Transverse colon (tissue), 4 donors: Measurements from ENCODE around the gene TEK. TPM values are rescaled to one million over a fixed set of nuclear protein-coding genes. Genes with fewer than 3 reads are reported as not detected.

Experiments
- DNase-seq: peaks from one replicate; pipeline ENCODE4 v3.0.0-alpha.2; 2019
- H3K27ac ChIP-seq, 4 donors: fragments of 200-600 bp; sonication (generic); 2 replicates each; pipeline ENCODE4 v1.5.1; 2016 to 2018; ENCODE audit warnings: inconsistent platforms in 4 of 4
- H3K27me3 ChIP-seq: fragments of 200-600 bp; sonication (generic); 2 replicates; pipeline ENCODE4 v1.5.1; 2017; ENCODE audit warnings: inconsistent platforms
- H3K36me3 ChIP-seq, 4 donors: fragments of 200-600 bp; sonication (generic); 2 replicates each; pipeline ENCODE4 v1.5.1; 2017 to 2019; ENCODE audit warnings: inconsistent platforms in 4 of 4
- H3K4me1 ChIP-seq, 4 donors: fragments of 200-600 bp; sonication (generic); 2 replicates each; pipeline ENCODE4 v1.5.1; 2017 to 2020; ENCODE audit warnings: inconsistent platforms in 4 of 4
- H3K4me3 ChIP-seq, 4 donors: fragments of 200-600 bp; sonication (generic); 1 replicate in 1 of 4; 2 replicates in 3 of 4; pipeline versions ENCODE4 v1.5.1 to v1.6.1; 2017 to 2019; ENCODE audit warnings: inconsistent platforms in 4 of 4
- H3K9me3 ChIP-seq, 2 donors: fragments of 200-600 bp; sonication (generic); 2 replicates each; pipeline ENCODE4 v1.5.1; 2017 to 2019; ENCODE audit warnings: inconsistent platforms in 2 of 2
- EP300 ChIP-seq: sonication (generic); formaldehyde crosslinking; IDR thresholded peaks from one replicate; pipeline ENCODE4 v1.6.1; 2017; ENCODE audit warnings: antibody characterized with exemption, low read depth
- POLR2A ChIP-seq: fragments of 450-650 bp; IDR thresholded peaks from one replicate; pipeline ENCODE4 v1.6.1; 2016; ENCODE audit warnings: antibody characterized with exemption, mild to moderate bottlenecking, moderate library complexity
- POLR2AphosphoS5 ChIP-seq, 3 donors: sonication (generic); formaldehyde crosslinking; IDR thresholded peaks; one replicate each; pipeline ENCODE4 v1.6.1; 2016; ENCODE audit warnings: antibody characterized with exemption in 3 of 3
- WGBS, 2 donors: methylation state at CpG; one replicate each; pipeline ENCODE4 v1.1.5; 2018; ENCODE audit warnings: low coverage in 1 of 2; 5-methylcytosine and 5-hydroxymethylcytosine counted together
- in situ Hi-C, 4 donors: fragments of 200-750 bp; cut with MboI; loops; one replicate each; pipeline versions ENCODE4 v1.15.0 to v1.15.1; 2017; ENCODE audit warnings: low sequenced_read_pairs in 3 of 4, low pct_ligation_motif_present in 1 of 4, low pct_unique_long_range_greater_than_20kb in 1 of 4
- intact Hi-C: fragments of 100-400 bp; cut with DNase I; formaldehyde crosslinking; loops from one replicate; pipeline ENCODE4 v1.15.1; 2023; ENCODE audit warnings: low total_unique reads
- total RNA-seq, 4 donors: library from RNA; depleted of rRNA; stranded (reverse); fragments of >200 nt; gene quantifications; one replicate each; pipeline ENCODE4 v1.1.0, GENCODE V29; 2016
- TF ChIP-seq, protein P1 (sequence below), 5 experiments: fragments of 200-600 bp in 3 of 5; fragments of 450-650 bp in 2 of 5; sonication (generic) in 3 of 5; IDR thresholded peaks; 1 replicate in 2 of 5; 2 replicates in 3 of 5; pipeline ENCODE4 v1.5.1; 2016 to 2017; ENCODE audit warnings: antibody characterized with exemption in 5 of 5, inconsistent platforms in 3 of 5, mild to moderate bottlenecking in 2 of 5, moderate library complexity in 1 of 5

Gene TEK
- total RNA-seq, 4 donors from 2014 or later, result 1.5 to 4.0 (median 3.0) TPM

DNA sequence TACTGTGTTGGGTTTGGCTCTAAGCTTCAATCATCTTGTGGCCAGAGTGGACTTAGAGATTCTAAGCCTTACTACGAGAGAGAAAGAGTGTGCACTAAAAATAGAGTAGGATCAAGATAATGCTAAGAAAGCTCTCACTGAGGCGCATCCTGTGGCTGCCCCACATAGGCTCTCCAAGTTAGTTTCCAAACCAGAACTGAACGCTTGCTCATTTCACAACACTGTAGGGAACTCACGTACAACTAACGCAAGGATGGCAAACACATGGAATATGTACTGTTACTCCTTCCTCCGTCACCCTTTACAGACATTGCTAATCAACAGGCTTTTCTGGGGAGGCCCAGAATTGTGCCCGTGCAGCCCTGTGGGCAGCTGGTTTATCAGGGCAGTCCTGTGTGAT is 97.0 kb downstream of the TEK start:
- Histone ChIP-seq H3K4me3 (no peak overlapping the region), H3K36me3 (no peaks in the 10 kb centered on the region), H3K27ac (no peak overlapping the region), H3K27me3 (no peaks in the 10 kb centered on the region), H3K9me3 (no peaks in the 10 kb centered on the region), H3K4me1 (no peaks in the 10 kb centered on the region)
- TF ChIP-seq EP300 (no peak), POLR2A (no peak), POLR2AphosphoS5 (IDR thresholded peaks at IDR 0.05) (no peak)
- TF ChIP-seq, protein P1, sequence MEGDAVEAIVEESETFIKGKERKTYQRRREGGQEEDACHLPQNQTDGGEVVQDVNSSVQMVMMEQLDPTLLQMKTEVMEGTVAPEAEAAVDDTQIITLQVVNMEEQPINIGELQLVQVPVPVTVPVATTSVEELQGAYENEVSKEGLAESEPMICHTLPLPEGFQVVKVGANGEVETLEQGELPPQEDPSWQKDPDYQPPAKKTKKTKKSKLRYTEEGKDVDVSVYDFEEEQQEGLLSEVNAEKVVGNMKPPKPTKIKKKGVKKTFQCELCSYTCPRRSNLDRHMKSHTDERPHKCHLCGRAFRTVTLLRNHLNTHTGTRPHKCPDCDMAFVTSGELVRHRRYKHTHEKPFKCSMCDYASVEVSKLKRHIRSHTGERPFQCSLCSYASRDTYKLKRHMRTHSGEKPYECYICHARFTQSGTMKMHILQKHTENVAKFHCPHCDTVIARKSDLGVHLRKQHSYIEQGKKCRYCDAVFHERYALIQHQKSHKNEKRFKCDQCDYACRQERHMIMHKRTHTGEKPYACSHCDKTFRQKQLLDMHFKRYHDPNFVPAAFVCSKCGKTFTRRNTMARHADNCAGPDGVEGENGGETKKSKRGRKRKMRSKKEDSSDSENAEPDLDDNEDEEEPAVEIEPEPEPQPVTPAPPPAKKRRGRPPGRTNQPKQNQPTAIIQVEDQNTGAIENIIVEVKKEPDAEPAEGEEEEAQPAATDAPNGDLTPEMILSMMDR (IDR thresholded peaks at IDR 0.05), result no peak
- in situ Hi-C loops (no loop called here), intact Hi-C loops (no loop called here)
- DNase-seq, result no peak
- 87 to 93% methylated on average over 6 to 7 of the region's 7 CpGs for WGBS, 2 donors

DNA sequence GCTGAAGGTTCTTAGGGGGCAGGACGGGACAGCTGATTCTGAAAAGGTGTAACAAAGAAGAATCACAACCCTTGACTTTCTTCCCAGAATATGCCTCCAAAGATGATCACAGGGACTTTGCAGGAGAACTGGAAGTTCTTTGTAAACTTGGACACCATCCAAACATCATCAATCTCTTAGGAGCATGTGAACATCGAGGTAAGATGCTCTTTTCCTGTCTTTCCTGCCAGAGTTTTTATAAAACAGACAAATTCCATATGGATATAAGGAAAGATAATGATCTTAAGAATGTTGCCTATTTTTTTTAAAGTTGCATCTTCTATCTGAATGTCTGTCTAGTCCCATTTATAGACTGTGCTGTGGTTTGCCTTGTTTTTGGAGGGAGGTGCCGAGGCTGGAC is 100.0 kb downstream of the TEK start:
- intact Hi-C loops (no loop called here), in situ Hi-C loops (no loop called here)
- Histone ChIP-seq H3K4me1 (no peaks in the 10 kb centered on the region), H3K4me3 (no peak overlapping the region), H3K9me3 (no peaks in the 10 kb centered on the region), H3K27ac (no peak overlapping the region), H3K27me3 (no peaks in the 10 kb centered on the region), H3K36me3 (no peaks in the 10 kb centered on the region)
- no peak for DNase-seq
- 51 to 58% methylated on average over 3 of the region's 3 CpGs for WGBS, 2 donors
- TF ChIP-seq, protein P1 (IDR thresholded peaks at IDR 0.05), result no peak
- peak in 1 of 3 donors; percentile 28 for TF ChIP-seq POLR2AphosphoS5 (IDR thresholded peaks at IDR 0.05)
- TF ChIP-seq POLR2A, result no peak
- TF ChIP-seq EP300, result no peak

DNA sequence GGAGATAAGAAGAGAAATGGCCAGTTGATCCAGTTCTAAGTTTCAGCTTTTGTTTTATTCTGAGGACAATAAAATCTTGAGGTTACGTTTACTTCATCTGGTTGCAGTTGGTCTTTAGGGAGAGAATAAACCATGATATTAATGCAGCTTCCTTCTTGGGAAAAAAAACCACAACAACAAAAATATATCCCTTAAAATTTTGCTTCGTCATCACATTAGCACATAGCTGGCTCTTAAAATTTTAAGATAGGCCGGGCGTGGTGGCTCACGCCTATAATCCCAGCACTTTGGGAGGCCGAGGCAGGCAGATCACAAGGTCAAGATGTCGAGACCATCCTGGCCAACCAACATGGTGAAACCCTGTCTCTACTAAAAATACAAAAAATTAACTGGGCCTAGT is 101.6 kb downstream of the TEK start:
- Histone ChIP-seq H3K27ac (no peak overlapping the region), H3K4me1 (no peaks in the 10 kb centered on the region), H3K4me3 (no peak overlapping the region), H3K27me3 (no peaks in the 10 kb centered on the region), H3K36me3 (no peaks in the 10 kb centered on the region), H3K9me3 (no peaks in the 10 kb centered on the region)
- DNase-seq, result no peak
- in situ Hi-C loops (no loop called here), intact Hi-C loops (no loop called here)
- 88 to 93% methylated on average over 6 to 7 of the region's 7 CpGs for WGBS, 2 donors
- TF ChIP-seq EP300, result no peak
- TF ChIP-seq, protein P1 (IDR thresholded peaks at IDR 0.05), result no peak
- no peak for TF ChIP-seq POLR2AphosphoS5 (IDR thresholded peaks at IDR 0.05)
- no peak for TF ChIP-seq POLR2A

DNA sequence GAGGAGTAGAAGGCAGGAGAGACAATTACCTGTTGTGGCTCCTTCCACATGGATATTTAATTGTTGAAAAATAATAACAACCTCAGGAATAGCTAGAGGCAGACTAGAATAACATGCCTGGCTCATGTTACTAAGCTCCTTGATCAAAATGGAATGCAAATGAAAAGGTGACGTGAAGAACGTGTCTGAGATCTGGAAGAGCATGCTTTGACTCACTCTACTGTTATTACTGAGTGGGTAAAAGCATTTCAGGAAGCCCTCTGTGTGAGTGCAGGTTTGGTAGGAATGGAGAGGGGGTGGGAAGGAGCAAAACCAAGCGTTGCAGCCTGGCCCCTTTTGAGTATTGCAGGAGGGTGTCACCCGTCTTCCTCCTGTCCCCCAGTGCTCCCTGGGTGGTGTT is 103.2 kb downstream of the TEK start:
- Histone ChIP-seq H3K36me3 (no peaks in the 10 kb centered on the region), H3K4me1 (no peaks in the 10 kb centered on the region), H3K27me3 (no peaks in the 10 kb centered on the region), H3K9me3 (no peaks in the 10 kb centered on the region), H3K4me3 (no peak overlapping the region), H3K27ac (no peak overlapping the region)
- 69 to 71% methylated on average over 3 to 4 of the region's 4 CpGs for WGBS, 2 donors
- intact Hi-C loops, result no loop called here
- in situ Hi-C loops, result no loop called here
- no peak for DNase-seq
- TF ChIP-seq POLR2AphosphoS5 (IDR thresholded peaks at IDR 0.05) (no peak), EP300 (no peak), POLR2A (no peak)
- TF ChIP-seq, protein P1 (IDR thresholded peaks at IDR 0.05), result no peak
